H9 (cell line): ENCODE measurements around the gene LAMA5. TPM values are rescaled to one million over a fixed set of nuclear protein-coding genes. Genes with fewer than 3 reads are reported as not detected.

Experiments
- DNase-seq: peaks from one replicate; pipeline ENCODE4 v3.0.0-alpha.2; 2017
- H2AFZ ChIP-seq: one replicate; pipeline ENCODE4 v1.6.1; 2013; ENCODE audit warnings: mild to moderate bottlenecking, low read length, control low read depth, moderate library complexity
- H2AK5ac ChIP-seq: 2 replicates; pipeline ENCODE4 v1.6.1; 2013; ENCODE audit warnings: low read length, control low read depth, mixed read lengths; ENCODE audit not compliant: insufficient read length
- H2BK120ac ChIP-seq: one replicate; pipeline ENCODE4 v1.6.1; 2013; ENCODE audit warnings: low read depth, mild to moderate bottlenecking, low read length, control low read depth, inconsistent platforms; ENCODE audit not compliant: poor library complexity, severe bottlenecking
- H2BK12ac ChIP-seq: 2 replicates; pipeline ENCODE4 v1.6.1; 2013; ENCODE audit warnings: low read length, control low read depth, mixed read lengths, low read depth; ENCODE audit not compliant: insufficient read length
- H2BK15ac ChIP-seq: 2 replicates; pipeline ENCODE4 v1.6.1; 2013; ENCODE audit warnings: low read depth, low read length, control low read depth
- H2BK20ac ChIP-seq: one replicate; pipeline ENCODE4 v1.6.1; 2013; ENCODE audit warnings: low read depth, mild to moderate bottlenecking, low read length, control low read depth, inconsistent platforms; ENCODE audit not compliant: poor library complexity, severe bottlenecking
- H2BK5ac ChIP-seq: 2 replicates; pipeline ENCODE4 v1.6.1; 2013; ENCODE audit warnings: low read length, control low read depth, mixed read lengths; ENCODE audit not compliant: insufficient read length
- H3K14ac ChIP-seq: 2 replicates; pipeline ENCODE4 v1.6.1; 2013; ENCODE audit warnings: low read length, control low read depth; ENCODE audit not compliant: insufficient read depth
- H3K18ac ChIP-seq: 2 replicates; pipeline ENCODE4 v1.6.1; 2013; ENCODE audit warnings: low read depth, mild to moderate bottlenecking, mixed read lengths, low read length, control low read depth; ENCODE audit not compliant: insufficient read length
- H3K23ac ChIP-seq: 2 replicates; pipeline ENCODE4 v1.6.1; 2013; ENCODE audit warnings: low read length, control low read depth, mixed read lengths, low read depth; ENCODE audit not compliant: insufficient read length
- H3K23me2 ChIP-seq: 2 replicates; pipeline ENCODE4 v1.6.1; 2013; ENCODE audit warnings: low read depth, mild to moderate bottlenecking, mixed read lengths, low read length, control low read depth; ENCODE audit not compliant: insufficient read length, poor library complexity, severe bottlenecking
- H3K27ac ChIP-seq: 2 replicates; pipeline ENCODE4 v1.5.1; 2013; ENCODE audit warnings: low read length, control low read depth, mixed read lengths, low read depth; ENCODE audit not compliant: insufficient read length
- H3K27me3 ChIP-seq: 2 replicates; pipeline ENCODE4 v1.6.1; 2013; ENCODE audit warnings: low read length, control low read depth, inconsistent platforms; ENCODE audit not compliant: insufficient read depth
- H3K4ac ChIP-seq: 2 replicates; pipeline ENCODE4 v1.6.1; 2013; ENCODE audit warnings: low read depth, mild to moderate bottlenecking, control low read depth, inconsistent platforms, low read length, moderate library complexity
- H3K4me1 ChIP-seq: 2 replicates; pipeline ENCODE4 v1.6.1; 2013; ENCODE audit warnings: low read length, control low read depth, inconsistent platforms; ENCODE audit not compliant: insufficient read depth
- H3K4me2 ChIP-seq: 2 replicates; pipeline ENCODE4 v1.6.1; 2013; ENCODE audit warnings: low read length, control low read depth, mixed read lengths; ENCODE audit not compliant: insufficient read length, insufficient read depth
- H3K56ac ChIP-seq: 2 replicates; pipeline ENCODE4 v1.6.1; 2013; ENCODE audit warnings: low read depth, mild to moderate bottlenecking, mixed read lengths, low read length, control low read depth; ENCODE audit not compliant: insufficient read length
- H3K79me1 ChIP-seq: 2 replicates; pipeline ENCODE4 v1.6.1; 2013; ENCODE audit warnings: low read depth, mild to moderate bottlenecking, moderate library complexity, low read length, control low read depth, inconsistent platforms; ENCODE audit not compliant: insufficient read depth, poor library complexity, severe bottlenecking
- H3K79me2 ChIP-seq: 2 replicates; pipeline ENCODE4 v1.6.1; 2013; ENCODE audit warnings: low read length, control low read depth, inconsistent platforms; ENCODE audit not compliant: insufficient read depth
- H3K9ac ChIP-seq: 2 replicates; pipeline ENCODE4 v1.6.1; 2013; ENCODE audit warnings: low read length, control low read depth, mixed read lengths; ENCODE audit not compliant: insufficient read length; ENCODE audit errors: extremely low read depth
- H3K9me3 ChIP-seq: one replicate; pipeline ENCODE4 v1.6.1; 2013; ENCODE audit warnings: low read depth, low read length, inconsistent platforms; ENCODE audit not compliant: control insufficient read depth
- H3T11ph ChIP-seq: one replicate; pipeline ENCODE4 v1.6.1; 2013; ENCODE audit warnings: mild to moderate bottlenecking, low read length, control low read depth, inconsistent platforms
- H4K20me1 ChIP-seq: one replicate; pipeline ENCODE4 v1.6.1; 2013; ENCODE audit not compliant: control insufficient read depth, insufficient read length, insufficient read depth
- H4K5ac ChIP-seq: 2 replicates; pipeline ENCODE4 v1.6.1; 2013; ENCODE audit warnings: low read depth, mild to moderate bottlenecking, mixed read lengths, low read length, control low read depth; ENCODE audit not compliant: insufficient read length
- H4K8ac ChIP-seq: replicated peaks from 2 replicates; pipeline ENCODE4 v1.6.1; 2013; ENCODE audit warnings: low read length, control low read depth, mixed read lengths, low read depth; ENCODE audit not compliant: insufficient read length
- H4K91ac ChIP-seq: 2 replicates; pipeline ENCODE4 v1.6.1; 2013; ENCODE audit warnings: low read depth, mild to moderate bottlenecking, moderate library complexity, mixed read lengths, low read length, control low read depth; ENCODE audit not compliant: insufficient read length
- H3K27ac Mint-ChIP-seq, 3 experiments: 2 replicates in 2 of 3; 3 replicates in 1 of 3; pipeline ENCODE4 v1.8.0; 2020 to 2021; ENCODE audit warnings: mixed read lengths in 3 of 3, mild to moderate bottlenecking in 1 of 3, moderate library complexity in 1 of 3
- H3K27me3 Mint-ChIP-seq: 2 replicates; pipeline ENCODE4 v1.8.0; 2021; ENCODE audit warnings: low read depth, mild to moderate bottlenecking, moderate library complexity, mixed read lengths
- H3K36me3 Mint-ChIP-seq, 3 experiments: 2 replicates in 2 of 3; 3 replicates in 1 of 3; pipeline ENCODE4 v1.8.0; 2020 to 2021; ENCODE audit warnings: low read depth in 3 of 3, mixed read lengths in 3 of 3; ENCODE audit not compliant: insufficient read depth in 1 of 3
- H3K4me1 Mint-ChIP-seq, 2 experiments: 2 replicates each; pipeline ENCODE4 v1.8.0; 2020; ENCODE audit warnings: mixed read lengths in 2 of 2
- H3K4me3 Mint-ChIP-seq, 2 experiments: 2 replicates in 1 of 2; 3 replicates in 1 of 2; pipeline ENCODE4 v1.8.0; 2020 to 2021; ENCODE audit warnings: mild to moderate bottlenecking in 2 of 2, mixed read lengths in 2 of 2, moderate library complexity in 1 of 2
- H3K9me3 Mint-ChIP-seq, 2 experiments: 2 replicates in 1 of 2; 3 replicates in 1 of 2; pipeline ENCODE4 v1.8.0; 2020; ENCODE audit warnings: mild to moderate bottlenecking in 2 of 2, mixed read lengths in 2 of 2, moderate library complexity in 1 of 2
- CTCF ChIP-seq: fragments of 200-600 bp; sonication (generic); conservative IDR thresholded peaks from 3 replicates; pipeline ENCODE4 v1.8.0; 2021; ENCODE audit warnings: antibody characterized with exemption, mild to moderate bottlenecking
- WGBS: extraction: QIAGEN DNeasy Blood & Tissue Kit; methylation state at CpG from one replicate; pipeline ENCODE4 v1.1.7; 2013; ENCODE audit warnings: missing lambda C conversion rate, low lambda C conversion rate, mixed read lengths; ENCODE audit not compliant: insufficient read length; ENCODE audit errors: extremely low coverage; 5-methylcytosine and 5-hydroxymethylcytosine counted together
- total RNA-seq: library from RNA; stranded (reverse); gene quantifications from 2 replicates; pipeline ENCODE4 v1.2.1, GENCODE V29; 2021

The LAMA5 gene
- total RNA-seq, 1 experiment from 2014 or later: 200 TPM

GRCh38 chr20:62272200-62272599 is 94.9 kb downstream of the LAMA5 start:
- Histone ChIP-seq H4K8ac (no peak overlapping the region), H2BK15ac (no peak overlapping the region), H3K56ac (no peak overlapping the region), H3K27me3 (no peaks in the 10 kb centered on the region), H2AFZ (no peak overlapping the region), H3K4ac (no peak overlapping the region), H3K23ac (no peak overlapping the region), H2BK12ac (no peak overlapping the region), H3K79me2 (no peaks in the 10 kb centered on the region), H4K5ac (no peak overlapping the region), H3K27ac (no peak overlapping the region), H3T11ph (no peak overlapping the region), H3K9me3 (no peaks in the 10 kb centered on the region), H3K9ac (no peak overlapping the region), H2AK5ac (no peak overlapping the region), H4K20me1 (peaks cover 5% of the 10 kb centered on the region), H3K79me1 (no peaks in the 10 kb centered on the region), H3K14ac (no peak overlapping the region; the same call in 1 of the 2 replicates), H3K23me2 (no peaks in the 10 kb centered on the region), H3K4me1 (no peaks in the 10 kb centered on the region), H3K4me2 (no peak overlapping the region), H4K91ac (no peak overlapping the region), H2BK20ac (no peak overlapping the region), H2BK120ac (no peak overlapping the region), H2BK5ac (no peak overlapping the region), H3K18ac (no peak overlapping the region)
- Mint-ChIP-seq H3K9me3 (no peaks in the 10 kb centered on the region), H3K27ac (0 out of 7 replicates have a peak overlapping the region, but pooled peaks of 1 of the 3 experiments have one; percentile 57), H3K36me3 (peaks cover 13 to 49% (median 42%) of the 10 kb centered on the region in 3 experiments; a peak in 6 of 7 replicates), H3K4me3 (no peak overlapping the region), H3K4me1 (no peaks in the 10 kb centered on the region), H3K27me3 (no peaks in the 10 kb centered on the region; the same call in 1 of the 2 replicates)
- DNase-seq: no peak
- WGBS: no CpG with 5 or more reads among the region's 10 CpGs
- no peak; the same call in 2 of the 3 replicates for TF ChIP-seq CTCF
